ENCODE data around the gene TSPAN33. TPM values are rescaled to one million over a fixed set of nuclear protein-coding genes. Genes with fewer than 3 reads are reported as not detected.
A peak's percentile ranks its signal among the peaks of the same experiment; 100 is the strongest.

TSPAN33 gene
- total RNA-seq, 3 donors from 2014 or later: 3.9 to 11.4 (median 5.4) TPM

DNA sequence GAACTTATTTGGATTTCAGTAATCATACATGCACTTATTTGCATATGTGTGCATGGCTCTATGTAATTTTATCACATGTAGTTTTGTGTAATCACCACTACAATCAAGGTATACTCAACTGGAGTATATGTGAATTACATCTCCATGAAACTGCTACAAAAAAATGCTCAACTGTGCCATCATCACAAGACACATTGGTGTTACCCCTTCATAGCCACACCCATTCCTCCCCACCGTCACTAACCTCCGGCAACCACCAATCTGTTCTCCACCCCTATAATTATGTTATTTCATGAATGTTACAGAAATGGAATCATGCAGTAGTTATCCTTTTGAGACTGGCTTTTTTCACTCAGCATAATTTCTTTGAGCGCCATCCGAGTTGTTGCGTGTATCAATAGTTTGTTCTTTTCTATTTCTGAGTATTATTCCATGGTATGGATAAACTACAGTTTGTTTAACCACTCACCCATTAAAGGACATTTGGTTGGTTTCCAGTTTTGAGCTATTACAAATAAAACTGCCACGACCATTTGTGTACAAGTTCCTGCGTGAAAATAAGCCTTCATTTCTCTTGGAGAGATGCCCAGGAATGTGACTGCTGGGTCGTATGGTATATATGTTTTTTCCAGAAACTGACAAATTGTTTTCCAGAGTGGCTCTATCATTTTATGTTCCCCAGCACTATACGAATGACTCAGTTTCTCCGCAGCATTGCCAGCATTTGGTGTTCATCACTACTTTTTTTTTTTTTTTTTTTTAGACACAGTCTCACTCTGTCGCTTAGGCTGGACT lies 32.6 kb downstream of the TSPAN33 start:
- TF ChIP-seq, protein P1, sequence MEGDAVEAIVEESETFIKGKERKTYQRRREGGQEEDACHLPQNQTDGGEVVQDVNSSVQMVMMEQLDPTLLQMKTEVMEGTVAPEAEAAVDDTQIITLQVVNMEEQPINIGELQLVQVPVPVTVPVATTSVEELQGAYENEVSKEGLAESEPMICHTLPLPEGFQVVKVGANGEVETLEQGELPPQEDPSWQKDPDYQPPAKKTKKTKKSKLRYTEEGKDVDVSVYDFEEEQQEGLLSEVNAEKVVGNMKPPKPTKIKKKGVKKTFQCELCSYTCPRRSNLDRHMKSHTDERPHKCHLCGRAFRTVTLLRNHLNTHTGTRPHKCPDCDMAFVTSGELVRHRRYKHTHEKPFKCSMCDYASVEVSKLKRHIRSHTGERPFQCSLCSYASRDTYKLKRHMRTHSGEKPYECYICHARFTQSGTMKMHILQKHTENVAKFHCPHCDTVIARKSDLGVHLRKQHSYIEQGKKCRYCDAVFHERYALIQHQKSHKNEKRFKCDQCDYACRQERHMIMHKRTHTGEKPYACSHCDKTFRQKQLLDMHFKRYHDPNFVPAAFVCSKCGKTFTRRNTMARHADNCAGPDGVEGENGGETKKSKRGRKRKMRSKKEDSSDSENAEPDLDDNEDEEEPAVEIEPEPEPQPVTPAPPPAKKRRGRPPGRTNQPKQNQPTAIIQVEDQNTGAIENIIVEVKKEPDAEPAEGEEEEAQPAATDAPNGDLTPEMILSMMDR (IDR thresholded peaks at IDR 0.05): no peak
- TF ChIP-seq POLR2AphosphoS5 (IDR thresholded peaks at IDR 0.05) (no peak), POLR2A (IDR thresholded peaks at IDR 0.05) (no peak)
- no peak overlapping the region for H3K27ac ChIP-seq
- no peaks in the 10 kb centered on the region for H3K9me3 ChIP-seq
- DNase-seq (ENCODE audit: low spot score in 2 of 2): no peak
- H3K36me3 ChIP-seq: no peaks in the 10 kb centered on the region
- no peak overlapping the region for H3K4me3 ChIP-seq
- H3K4me1 ChIP-seq: no peaks in the 10 kb centered on the region
- H3K27me3 ChIP-seq: no peaks in the 10 kb centered on the region
- intact Hi-C loops (cut with DNase I; ENCODE audit: low total_unique reads): no loop called here

DNA sequence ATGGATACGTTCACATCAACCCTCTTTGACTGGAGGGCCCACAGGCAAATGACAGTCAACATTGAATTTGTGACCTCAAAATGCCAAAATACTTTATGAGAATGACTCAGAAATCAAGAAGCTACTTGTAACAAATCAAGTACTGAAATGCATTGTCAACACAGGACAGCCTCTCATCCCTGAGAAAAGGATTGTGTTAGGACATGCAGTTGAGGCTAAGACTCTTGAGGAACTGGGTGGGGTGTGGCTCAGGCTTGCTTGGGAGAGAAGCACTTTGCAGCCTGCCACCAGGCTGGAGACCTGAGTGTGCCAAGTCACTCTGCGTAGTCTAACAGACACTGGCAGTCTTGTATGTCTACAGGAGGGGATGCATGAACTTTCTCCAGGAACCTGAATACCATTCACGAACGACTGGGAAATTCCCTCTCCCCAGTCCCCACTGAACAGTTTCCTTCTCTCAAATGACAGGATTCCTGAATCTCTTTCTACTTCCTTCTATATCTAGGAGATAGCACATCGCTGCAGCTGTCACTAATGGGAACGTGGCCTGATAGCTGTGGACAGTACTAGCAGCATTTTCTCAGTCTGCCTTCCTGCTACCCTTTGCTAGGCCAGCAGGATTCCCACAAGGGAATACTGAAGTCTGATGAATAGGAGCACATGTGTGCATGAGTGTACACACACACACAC lies 40.6 kb downstream of the TSPAN33 start:
- TF ChIP-seq POLR2AphosphoS5 (IDR thresholded peaks at IDR 0.05): no peak
- TF ChIP-seq, protein P1 (IDR thresholded peaks at IDR 0.05): no peak
- TF ChIP-seq POLR2A (IDR thresholded peaks at IDR 0.05): no peak
- Histone ChIP-seq H3K27me3 (no peaks in the 10 kb centered on the region), H3K36me3 (no peaks in the 10 kb centered on the region), H3K9me3 (no peaks in the 10 kb centered on the region), H3K4me3 (no peak overlapping the region), H3K4me1 (no peaks in the 10 kb centered on the region), H3K27ac (no peak overlapping the region)
- intact Hi-C loops (cut with DNase I; ENCODE audit: low total_unique reads): no loop called here
- no peak for DNase-seq (ENCODE audit: low spot score in 2 of 2)

DNA sequence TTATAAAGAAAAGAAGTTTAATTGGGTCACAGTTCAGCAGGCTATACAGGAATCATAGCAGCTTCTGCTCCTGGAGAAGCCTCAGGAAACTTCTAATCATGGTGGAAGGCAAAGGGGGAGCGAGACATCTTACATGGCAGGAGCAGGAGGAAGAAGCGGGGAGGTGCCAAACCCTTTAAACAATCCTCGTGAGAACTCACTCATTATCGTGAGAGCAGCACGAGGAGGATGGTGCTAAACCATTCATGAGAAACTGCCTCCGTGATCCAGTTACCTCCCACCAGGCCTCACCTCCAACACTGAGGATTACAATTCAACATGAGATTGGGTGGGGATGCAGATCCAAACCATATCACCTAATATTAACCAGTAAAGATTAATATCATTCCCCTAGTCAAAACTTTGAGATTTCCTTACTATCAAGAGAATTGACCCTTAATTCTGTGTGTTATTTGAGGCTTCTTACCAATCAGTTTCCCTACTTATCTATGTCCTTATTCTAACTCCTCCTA lies 42.3 kb downstream of the TSPAN33 start:
- DNase-seq (ENCODE audit: low spot score in 2 of 2): no peak
- Histone ChIP-seq H3K4me3 (no peak overlapping the region), H3K4me1 (no peaks in the 10 kb centered on the region), H3K27ac (no peak overlapping the region), H3K9me3 (no peaks in the 10 kb centered on the region), H3K27me3 (no peaks in the 10 kb centered on the region), H3K36me3 (no peaks in the 10 kb centered on the region)
- intact Hi-C loops (cut with DNase I; ENCODE audit: low total_unique reads): no loop called here
- no peak for TF ChIP-seq POLR2A (IDR thresholded peaks at IDR 0.05)

DNA sequence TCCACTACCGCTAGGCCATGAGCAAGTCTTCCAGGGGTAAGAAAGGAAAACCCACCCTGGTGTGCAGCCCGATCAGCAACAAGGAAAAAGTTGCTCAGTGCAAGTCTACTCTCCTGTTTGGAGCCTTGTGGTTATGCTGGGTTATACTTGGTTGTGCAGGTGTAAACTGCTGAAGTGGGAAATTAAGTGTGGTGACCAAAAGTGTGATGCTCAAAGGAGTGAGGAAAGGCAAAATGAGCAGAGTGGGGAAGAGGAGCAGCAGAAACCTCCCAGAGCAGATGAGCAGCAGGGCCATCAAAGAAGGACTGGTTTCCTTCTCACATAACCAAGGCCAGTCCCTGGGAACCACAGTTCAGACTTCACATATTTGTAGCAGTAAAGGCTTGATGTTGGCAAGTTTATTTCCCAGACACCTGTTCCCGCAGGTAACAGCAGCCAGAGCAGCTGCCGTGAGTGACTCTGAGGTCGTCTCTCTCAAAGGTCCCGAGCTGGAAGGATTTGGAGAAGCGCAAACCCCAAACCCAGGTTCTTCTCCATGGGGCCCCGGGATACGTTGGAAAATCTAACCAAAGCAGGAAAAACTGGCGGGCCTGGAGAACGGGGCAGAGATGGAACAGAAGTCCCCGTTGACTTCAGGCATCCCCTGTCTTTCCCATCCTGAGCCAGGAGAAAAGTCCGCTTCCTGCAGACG lies 43.3 kb downstream of the TSPAN33 start:
- H3K4me3 ChIP-seq: peak overlapping the region; percentile 75 to 91 (median 80)
- no peaks in the 10 kb centered on the region for H3K9me3 ChIP-seq
- no peaks in the 10 kb centered on the region for H3K4me1 ChIP-seq
- H3K27ac ChIP-seq: peak overlapping the region; percentile 26 to 60
- no peaks in the 10 kb centered on the region for H3K27me3 ChIP-seq
- H3K36me3 ChIP-seq: no peaks in the 10 kb centered on the region
- intact Hi-C loops (cut with DNase I; ENCODE audit: low total_unique reads): no loop called here
- TF ChIP-seq POLR2AphosphoS5 (IDR thresholded peaks at IDR 0.05) (no peak), POLR2A (IDR thresholded peaks at IDR 0.05) (no peak)
- TF ChIP-seq, protein P1 (IDR thresholded peaks at IDR 0.05): no peak
- DNase-seq (ENCODE audit: low spot score in 2 of 2): no peak

DNA sequence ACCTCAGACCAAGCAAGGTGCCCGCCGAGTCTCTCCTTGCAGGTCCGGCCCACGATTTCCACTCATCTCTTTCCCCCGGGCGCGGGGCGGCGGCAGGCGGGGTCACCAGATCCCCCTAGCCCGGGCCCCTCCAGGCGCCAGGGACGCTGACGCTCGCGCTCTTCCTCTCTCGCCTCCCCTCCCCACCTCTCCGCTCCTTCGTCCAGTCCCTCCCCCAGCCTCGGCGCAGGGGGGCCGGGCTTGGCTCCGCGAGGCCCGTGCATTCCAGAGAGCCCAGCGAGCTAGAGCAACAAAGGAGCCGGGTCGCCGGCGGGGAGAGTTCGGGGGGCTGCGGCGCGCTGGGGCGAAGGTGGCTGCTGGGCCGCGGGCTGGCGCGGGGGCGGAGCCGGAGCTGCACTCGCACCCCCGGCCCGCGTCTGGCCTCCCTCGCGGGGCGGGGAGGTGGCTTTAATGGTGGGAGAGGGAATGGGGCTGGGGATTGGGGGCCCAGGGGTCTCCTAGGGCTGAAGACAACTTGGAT lies 43.9 kb downstream of the TSPAN33 start, which contains the start of gene SMO:
SMO (plus strand) TSS at position 262 of the 520 bp plus-strand sequence. CDS start 519 bp downstream, outside the sequence.
- TF ChIP-seq POLR2AphosphoS5 (IDR thresholded peaks at IDR 0.05) (no peak), POLR2A (IDR thresholded peaks at IDR 0.05) (no peak)
- TF ChIP-seq, protein P1 (IDR thresholded peaks at IDR 0.05): no peak
- H3K4me3 ChIP-seq: peak within 1 kb of the TSS; percentile 75 to 91 (median 80)
- peak within 1 kb of the TSS; percentile 26 to 60 for H3K27ac ChIP-seq
- intact Hi-C loops (cut with DNase I; ENCODE audit: low total_unique reads): no loop called here
- no peaks in the 10 kb centered on the region for H3K9me3 ChIP-seq
- DNase-seq (ENCODE audit: low spot score in 2 of 2): no peak
- no peaks in the 10 kb centered on the region for H3K27me3 ChIP-seq
- no peaks in the 10 kb centered on the region for H3K4me1 ChIP-seq
- H3K36me3 ChIP-seq: no peaks in the 10 kb centered on the region
